Fibroblast of the aortic adventitia (primary cell): Measurements from ENCODE around the gene NPAT. TPM values are rescaled to one million over a fixed set of nuclear protein-coding genes. Genes with fewer than 3 reads are reported as not detected.
A peak's percentile ranks its signal among the peaks of the same experiment; 100 is the strongest.

ENCODE experiments used
- DNase-seq: peaks from one replicate; pipeline ENCODE4 v3.0.0-alpha.2; 2010; ENCODE audit warnings: low read depth
- H3K4me3 ChIP-seq: 2 replicates; pipeline ENCODE4 v1.5.1; 2011; ENCODE audit warnings: low read depth, mild to moderate bottlenecking, control low read depth, low read length, moderate library complexity
- total RNA-seq: library from RNA; depleted of rRNA; stranded (reverse); fragments of >200 nt; gene quantifications from 2 replicates; pipeline ENCODE4 v1.2.3, GENCODE V29; 2012; ENCODE audit warnings: low replicate concordance
- TF ChIP-seq, protein P1 (sequence below): IDR thresholded peaks from 2 replicates; pipeline ENCODE4 v1.5.1; 2011; ENCODE audit warnings: mild to moderate bottlenecking, low read length, control low read depth, inconsistent platforms; ENCODE audit not compliant: insufficient read depth

The NPAT gene
- total RNA-seq: 6.9 and 28.9 TPM in 2 replicates

GRCh38 chr11:108222574-108223347, at the start of gene NPAT, which contains the start of gene ATM:
Gene NPAT (minus strand): TSS chr11:108222638. CDS start chr11:108222536, 102 bp downstream.
Gene ATM (plus strand): TSS chr11:108223067. CDS start chr11:108227625, 4,558 bp downstream.
- TF ChIP-seq, protein P1, sequence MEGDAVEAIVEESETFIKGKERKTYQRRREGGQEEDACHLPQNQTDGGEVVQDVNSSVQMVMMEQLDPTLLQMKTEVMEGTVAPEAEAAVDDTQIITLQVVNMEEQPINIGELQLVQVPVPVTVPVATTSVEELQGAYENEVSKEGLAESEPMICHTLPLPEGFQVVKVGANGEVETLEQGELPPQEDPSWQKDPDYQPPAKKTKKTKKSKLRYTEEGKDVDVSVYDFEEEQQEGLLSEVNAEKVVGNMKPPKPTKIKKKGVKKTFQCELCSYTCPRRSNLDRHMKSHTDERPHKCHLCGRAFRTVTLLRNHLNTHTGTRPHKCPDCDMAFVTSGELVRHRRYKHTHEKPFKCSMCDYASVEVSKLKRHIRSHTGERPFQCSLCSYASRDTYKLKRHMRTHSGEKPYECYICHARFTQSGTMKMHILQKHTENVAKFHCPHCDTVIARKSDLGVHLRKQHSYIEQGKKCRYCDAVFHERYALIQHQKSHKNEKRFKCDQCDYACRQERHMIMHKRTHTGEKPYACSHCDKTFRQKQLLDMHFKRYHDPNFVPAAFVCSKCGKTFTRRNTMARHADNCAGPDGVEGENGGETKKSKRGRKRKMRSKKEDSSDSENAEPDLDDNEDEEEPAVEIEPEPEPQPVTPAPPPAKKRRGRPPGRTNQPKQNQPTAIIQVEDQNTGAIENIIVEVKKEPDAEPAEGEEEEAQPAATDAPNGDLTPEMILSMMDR: peak; percentile 78
- DNase-seq: peak; percentile 99
- H3K4me3 ChIP-seq: peak within 1 kb of the TSS; percentile 89

GRCh38 chr11:108269583-108269982, 47.1 kb upstream of the NPAT start:
- TF ChIP-seq, protein P1: no peak
- H3K4me3 ChIP-seq: no peak overlapping the region

DNA sequence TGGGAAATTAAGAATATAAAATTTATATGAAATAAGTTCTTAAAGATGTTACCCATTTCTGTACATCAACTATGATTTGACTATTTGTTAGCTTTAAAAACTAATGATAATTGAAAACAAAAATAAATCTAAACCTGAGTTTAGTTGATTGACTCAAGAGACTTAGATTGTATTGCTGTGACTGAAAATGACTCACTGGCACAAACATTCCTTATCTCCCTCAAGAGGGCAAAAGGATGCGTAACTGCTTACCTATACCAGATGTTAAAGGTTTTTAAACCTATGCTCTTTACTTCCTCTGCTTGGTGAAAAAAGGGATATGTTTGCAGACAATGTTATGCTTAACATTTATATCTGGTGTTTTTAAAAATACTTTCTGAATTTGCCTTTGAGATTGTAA, 30.7 kb upstream of the NPAT start:
- no peak overlapping the region for H3K4me3 ChIP-seq
- DNase-seq: peak; percentile 4
- TF ChIP-seq, protein P1: no peak

More at GRCh38 chr11:108269583-108269982, 47.1 kb upstream of the NPAT start:
- no peak for DNase-seq

GRCh38 chr11:108246885-108247284, 24.4 kb upstream of the NPAT start:
- DNase-seq: no peak
- TF ChIP-seq, protein P1: no peak
- H3K4me3 ChIP-seq: no peak overlapping the region

- TF ChIP-seq, protein P1: no peak
- H3K4me3 ChIP-seq: no peak overlapping the region
- DNase-seq: no peak
These were observed 23.9 kb upstream of the NPAT start for GRCh38 chr11:108246308-108246707.

- TF ChIP-seq, protein P1: no peak
- H3K4me3 ChIP-seq: no peak overlapping the region
- no peak for DNase-seq
These were observed 20.0 kb upstream of the NPAT start for GRCh38 chr11:108242422-108242821.
